IPS-NIHi7 (cell line): ENCODE data around the gene VKORC1L1.
"Not testable (repeated sequence)": the region's sequence is repeated elsewhere in the genome, so short reads cannot be mapped to it uniquely, and the experiment has no call there.

Experiments
- DNase-seq: peaks from one replicate; pipeline ENCODE4 v3.0.0; 2012; ENCODE audit warnings: mixed read lengths; ENCODE audit errors: extremely low spot score

VKORC1L1 gene

GRCh38 chr7:65937296-65937695, 64.4 kb downstream of the VKORC1L1 start:
- no peak for DNase-seq

GRCh38 chr7:65938336-65938895, 65.5 kb downstream of the VKORC1L1 start:
- DNase-seq = no peak

GRCh38 chr7:65945787-65946186, 72.9 kb downstream of the VKORC1L1 start:
- not testable (repeated sequence) for DNase-seq

GRCh38 chr7:65946904-65947303, 74.0 kb downstream of the VKORC1L1 start:
- no peak for DNase-seq

- no peak for DNase-seq
These were observed 79.1 kb downstream of the VKORC1L1 start for GRCh38 chr7:65951837-65952578.

- no peak for DNase-seq
These were observed 80.3 kb downstream of the VKORC1L1 start for GRCh38 chr7:65953001-65953720.

- no peak for DNase-seq
These were observed 81.1 kb downstream of the VKORC1L1 start for GRCh38 chr7:65953890-65954450.

- no peak for DNase-seq
These were observed 82.8 kb downstream of the VKORC1L1 start for GRCh38 chr7:65955718-65956117.

- DNase-seq = no peak
These were observed 87.6 kb downstream of the VKORC1L1 start for GRCh38 chr7:65960351-65961074.

GRCh38 chr7:65962033-65962432, 89.2 kb downstream of the VKORC1L1 start:
- DNase-seq = no peak

- not testable (repeated sequence) for DNase-seq
These were observed 91.8 kb downstream of the VKORC1L1 start for GRCh38 chr7:65964671-65965070.

GRCh38 chr7:65966146-65966545, 93.3 kb downstream of the VKORC1L1 start:
- no peak for DNase-seq

- no peak for DNase-seq
These were observed 94.7 kb downstream of the VKORC1L1 start for GRCh38 chr7:65967361-65968155.

- no peak for DNase-seq
These were observed 95.6 kb downstream of the VKORC1L1 start for GRCh38 chr7:65968256-65969185.

- no peak for DNase-seq
These were observed 98.1 kb downstream of the VKORC1L1 start for GRCh38 chr7:65971021-65971420.

GRCh38 chr7:65972976-65973375, 100.1 kb downstream of the VKORC1L1 start:
- no peak for DNase-seq

GRCh38 chr7:65974191-65974801, 101.4 kb downstream of the VKORC1L1 start:
- no peak for DNase-seq

- no peak for DNase-seq
These were observed 102.0 kb downstream of the VKORC1L1 start for GRCh38 chr7:65974876-65975275.

- no peak for DNase-seq
These were observed 103.1 kb downstream of the VKORC1L1 start for GRCh38 chr7:65975814-65976445.
